HepG2 (cell line): ENCODE measurements around the gene RNF38. TPM values are rescaled to one million over a fixed set of nuclear protein-coding genes. Genes with fewer than 3 reads are reported as not detected.
A peak's percentile ranks its signal among the peaks of the same experiment; 100 is the strongest.

Experiments
- DPF2 ChIP-seq: sonication (generic); formaldehyde crosslinking; IDR thresholded peaks from 2 replicates; pipeline ENCODE4 v1.4.0; 2020; ENCODE audit warnings: mild to moderate bottlenecking, low read depth, missing genetic modification reagents, borderline replicate concordance
- FOXP4 ChIP-seq: sonication (generic); formaldehyde crosslinking; IDR thresholded peaks from 2 replicates; pipeline ENCODE4 v1.4.0; 2020; ENCODE audit warnings: missing genetic modification reagents
- GATAD2A ChIP-seq: IDR thresholded peaks from 2 replicates; pipeline ENCODE4 v1.6.1; 2016
- GFI1 ChIP-seq: sonication (generic); formaldehyde crosslinking; IDR thresholded peaks from 2 replicates; pipeline ENCODE4 v1.5.0; 2020; ENCODE audit warnings: missing genetic modification reagents, mild to moderate bottlenecking, borderline replicate concordance
- HNF4A ChIP-seq: sonication (generic); formaldehyde crosslinking; IDR thresholded peaks from 2 replicates; pipeline ENCODE4 v1.4.0; 2020; ENCODE audit warnings: missing genetic modification reagents
- HNF4G ChIP-seq, 2 experiments: sonication (generic) in 1 of 2; formaldehyde crosslinking in 1 of 2; IDR thresholded peaks; 2 replicates each; pipeline versions ENCODE4 v1.4.0 to v1.6.1; 2011 to 2020; ENCODE audit warnings: borderline replicate concordance in 2 of 2, low read depth in 2 of 2, mild to moderate bottlenecking in 2 of 2, low read length in 1 of 2, missing genetic modification reagents in 1 of 2, moderate library complexity in 1 of 2
- MAZ ChIP-seq, 2 experiments: sonication (generic) in 1 of 2; formaldehyde crosslinking in 1 of 2; IDR thresholded peaks; 2 replicates each; pipeline versions ENCODE4 v1.5.0 to v1.6.1; 2012 to 2020; ENCODE audit warnings: low read depth in 2 of 2, mild to moderate bottlenecking in 2 of 2, borderline replicate concordance in 1 of 2, improper control_type of control experiment in 1 of 2, low read length in 1 of 2, missing genetic modification reagents in 1 of 2, moderate library complexity in 1 of 2
- MLXIP ChIP-seq: sonication (generic); formaldehyde crosslinking; IDR thresholded peaks from 2 replicates; pipeline ENCODE4 v1.9.0; 2021; ENCODE audit warnings: missing genetic modification reagents, borderline replicate concordance
- MXI1 ChIP-seq: IDR thresholded peaks from 3 replicates; pipeline ENCODE4 v1.6.1; 2012; ENCODE audit warnings: low read depth, low read length, inconsistent platforms, borderline replicate concordance
- PATZ1 ChIP-seq: sonication (generic); formaldehyde crosslinking; IDR thresholded peaks from 2 replicates; pipeline ENCODE4 v1.4.0; 2020; ENCODE audit warnings: missing genetic modification reagents
- SOX13 ChIP-seq, 3 experiments: fragments of 450-650 bp in 1 of 3; sonication (generic) in 1 of 3; formaldehyde crosslinking in 1 of 3; IDR thresholded peaks in 2 of 3; conservative IDR thresholded peaks in 1 of 3; 2 replicates each; pipeline versions ENCODE4 v1.5.0 to v1.6.1; 2016 to 2020; ENCODE audit warnings: antibody characterized with exemption in 1 of 3, mild to moderate bottlenecking in 1 of 3, missing compliant biosample characterization in 1 of 3, missing genetic modification reagents in 1 of 3, moderate library complexity in 1 of 3
- TFAP4 ChIP-seq: sonication (generic); IDR thresholded peaks from 2 replicates; pipeline ENCODE4 v1.6.1; 2016; ENCODE audit warnings: low read depth, borderline replicate concordance
- TFDP2 ChIP-seq: sonication (generic); formaldehyde crosslinking; IDR thresholded peaks from 2 replicates; pipeline ENCODE4 v1.4.0; 2020; ENCODE audit warnings: missing genetic modification reagents
- ZNF431 ChIP-seq: sonication (generic); formaldehyde crosslinking; IDR thresholded peaks from 2 replicates; pipeline ENCODE4 v1.9.0; 2022; ENCODE audit warnings: missing genetic modification reagents, low read depth, mild to moderate bottlenecking, borderline replicate concordance
- ZNF614 ChIP-seq: IDR thresholded peaks from 2 replicates; pipeline ENCODE4 v1.6.1; 2018; ENCODE audit warnings: missing biosample characterization, missing genetic modification reagents, inconsistent platforms, borderline replicate concordance
- polyA plus RNA-seq, 8 experiments: library from polyadenylated mRNA; depleted of rRNA in 3 of 8; stranded (reverse) in 7 of 8; unstranded in 1 of 8; fragments of >200 nt; fragmentation: Illumina TruSeq in 4 of 8; extraction: Trizol in 4 of 8; gene quantifications; 2 replicates each; pipeline versions ENCODE4 v1.2.1 to v1.2.3, GENCODE V29; 2011 to 2016; ENCODE audit warnings: low read depth in 4 of 8, missing spikeins in 1 of 8, mixed read lengths in 1 of 8; ENCODE audit not compliant: insufficient read depth in 1 of 8
- total RNA-seq, 5 experiments: library from RNA; depleted of rRNA; stranded (reverse); fragments of >200 nt; fragmentation: Illumina TruSeq; extraction: Trizol; gene quantifications; 2 replicates each; pipeline ENCODE4 v1.2.3, GENCODE V29; 2016; ENCODE audit warnings: low read depth in 1 of 5

Gene RNF38
- total and polyA plus RNA-seq, 2 of the 13 experiments (the other 11 are each of a cell fraction or from before 2014, with no cell fraction given): 9.1 to 32.1 TPM

GRCh38 chr9:36401897-36402480 lies 1.9 kb upstream of the RNF38 start (continued):
- TF ChIP-seq PATZ1 (CRISPR knock-in tag) (peak; percentile 42; the same call in 1 of the 2 replicates), TFDP2 (CRISPR knock-in tag) (no peak), HNF4G (IDR thresholded peaks at IDR 0.05; ENCODE audit: borderline replicate concordance, low read depth, low read length) (peak; percentile 10; the same call in 1 of the 2 replicates), HNF4G (CRISPR knock-in tag; IDR thresholded peaks at IDR 0.05; ENCODE audit: borderline replicate concordance, low read depth) (no peak), GFI1 (CRISPR knock-in tag) (peak; percentile 51; the same call in 1 of the 2 replicates), HNF4A (CRISPR knock-in tag) (peak; percentile 65), TFAP4 (peak; percentile 33; the same call in 1 of the 2 replicates), FOXP4 (CRISPR knock-in tag) (peak; percentile 82), MAZ (IDR thresholded peaks at IDR 0.05; ENCODE audit: borderline replicate concordance, low read depth, low read length) (no peak), MAZ (CRISPR knock-in tag; IDR thresholded peaks at IDR 0.05; ENCODE audit: low read depth) (no peak), SOX13 (IDR thresholded peaks at IDR 0.05) (no peak), SOX13 (CRISPR knock-in tag; conservative IDR thresholded peaks at IDR 0.05 in 1 of 2, IDR thresholded peaks at IDR 0.05 in 1 of 2) (peak in 1 of 2 experiments; percentile 60; a peak in 1 of 4 replicates), DPF2 (no peak), GATAD2A (CRISPR knock-in tag) (peak; percentile 54; the same call in 1 of the 2 replicates), ZNF614 (no peak), ZNF431 (no peak), MXI1 (peak; percentile 34; the same call in 1 of the 3 replicates), MLXIP (CRISPR knock-in tag) (no peak)
